AG09319 (cell line): ENCODE data around the gene CCDC127.
A peak's percentile ranks its signal among the peaks of the same experiment; 100 is the strongest.

Source experiments
- DNase-seq: peaks from one replicate; pipeline ENCODE4 v3.0.0-alpha.2; 2010; ENCODE audit warnings: low read depth; ENCODE audit errors: extremely low read depth
- CTCF ChIP-seq: IDR thresholded peaks from 2 replicates; pipeline ENCODE4 v1.5.1; 2011; ENCODE audit warnings: low read depth, mild to moderate bottlenecking, inconsistent platforms, low read length, moderate library complexity

The CCDC127 gene

DNA sequence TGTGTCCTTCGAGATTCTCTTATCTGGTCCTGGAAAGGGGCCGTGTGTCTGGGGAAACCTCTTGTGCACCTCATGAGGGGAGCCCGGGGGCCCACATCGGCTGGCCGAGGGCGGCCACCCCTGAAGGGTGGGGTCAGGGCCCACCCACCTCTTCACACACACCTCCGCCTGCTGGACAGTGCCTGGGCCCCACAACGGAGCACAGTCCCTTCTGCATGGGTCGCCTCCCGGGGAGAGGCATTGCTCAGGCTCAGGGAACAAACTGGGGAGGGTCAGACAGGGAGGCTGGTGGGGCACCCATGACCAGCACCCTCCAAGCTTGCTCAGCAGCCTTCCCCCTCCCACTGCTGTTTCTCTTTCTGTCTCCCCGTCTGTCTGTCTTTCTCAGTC is 28.0 kb downstream of the CCDC127 start:
- DNase-seq, result no peak
- no peak for TF ChIP-seq CTCF

- TF ChIP-seq CTCF, result no peak
- no peak for DNase-seq
These were observed 28.5 kb downstream of the CCDC127 start for GRCh38 chr5:189486-189885.

GRCh38 chr5:188488-189481 is 29.2 kb downstream of the CCDC127 start:
- DNase-seq, result peak; percentile 58
- TF ChIP-seq CTCF, result peak; percentile 92

GRCh38 chr5:187617-188451 is 30.1 kb downstream of the CCDC127 start:
- DNase-seq, result no peak
- no peak for TF ChIP-seq CTCF

DNA sequence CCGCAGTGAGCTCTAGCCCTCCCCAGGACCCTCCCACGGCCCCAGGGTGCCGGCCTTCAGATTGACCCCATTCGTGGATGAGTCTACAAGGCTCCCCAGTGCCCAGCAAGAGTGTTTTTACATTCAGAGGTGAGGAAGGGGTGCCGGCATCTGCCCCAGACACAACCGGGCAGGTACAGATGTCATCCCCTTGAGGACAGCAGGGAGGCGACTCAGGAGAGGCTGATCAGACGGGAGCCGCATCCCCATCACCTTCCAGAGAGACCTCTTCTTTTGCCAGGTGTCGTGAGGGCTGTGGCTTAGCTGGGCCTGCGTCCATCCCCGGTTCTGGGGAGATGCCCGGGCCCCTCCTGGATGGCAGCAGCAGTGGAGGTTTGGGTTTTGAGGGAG is 30.9 kb downstream of the CCDC127 start:
- DNase-seq, result no peak

DNA sequence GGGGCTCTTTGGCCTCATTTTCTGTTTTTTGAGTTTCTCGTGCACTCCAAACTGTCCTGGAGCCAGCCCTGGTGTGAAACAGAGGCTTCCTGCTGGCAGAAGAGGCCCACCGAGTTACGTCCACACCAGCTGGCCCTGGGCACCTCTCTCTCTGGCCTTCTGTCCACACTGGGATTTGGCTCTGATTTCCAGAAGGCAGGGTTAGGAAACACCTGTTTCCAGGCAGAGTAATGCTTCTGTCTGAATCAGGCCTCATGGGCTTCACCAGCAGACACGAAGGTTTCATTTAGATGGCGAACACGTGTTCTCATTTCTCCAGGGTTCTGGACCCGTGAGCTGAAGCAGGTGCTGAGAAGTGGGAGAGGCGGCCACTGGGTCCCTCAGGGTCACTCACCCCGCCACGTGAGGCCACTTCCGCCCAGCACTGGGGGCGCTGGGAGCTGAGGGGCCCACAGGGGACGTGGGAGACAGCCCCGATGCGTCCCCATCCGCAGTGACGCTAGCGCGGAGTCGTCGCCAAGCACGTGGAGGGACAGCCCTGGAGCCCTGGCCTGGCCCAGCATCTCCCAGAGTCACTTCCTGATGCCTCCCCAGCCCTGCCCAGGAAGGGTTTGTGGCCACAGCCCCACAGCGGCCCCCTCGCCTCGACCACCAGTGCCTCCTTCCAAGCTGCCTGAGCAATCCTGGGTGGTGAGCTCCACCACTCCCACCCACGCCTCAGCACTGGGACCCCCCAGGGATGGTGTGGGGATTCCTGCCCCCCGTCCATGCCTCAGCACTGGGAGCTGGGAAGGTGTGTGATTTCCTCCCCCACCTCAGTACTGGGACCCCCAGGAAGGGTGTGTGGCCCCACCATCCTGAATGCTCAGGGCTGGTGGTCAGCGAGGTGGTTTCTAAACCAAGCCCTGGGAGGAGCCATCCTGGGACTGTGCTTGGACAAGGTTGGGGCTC is 31.6 kb downstream of the CCDC127 start:
- no peak for DNase-seq
- TF ChIP-seq CTCF, result no peak

More for the DNA sequence above, 30.9 kb downstream of the CCDC127 start:
- no peak for TF ChIP-seq CTCF
